HCT116 (cell line): ENCODE results near the gene SNTG2. TPM values are rescaled to one million over a fixed set of nuclear protein-coding genes. Genes with fewer than 3 reads are reported as not detected.

Source experiments
- ATAC-seq: fragments of 200-7000 bp; cut with Tn5 transposase; 2 replicates; pipeline ENCODE4 v1.9.1; 2020; ENCODE audit warnings: mild to moderate bottlenecking, moderate library complexity
- BruUV-seq: library from RNA; stranded (reverse); fragments of 400-500 nt; replicated peaks from 2 replicates; lab custom pipeline; 2021; lab: Mats Ljungman, UMichigan
- CTCF ChIA-PET: fragments of 300-600 bp; sonication (Branson Sonifier 250); formaldehyde crosslinking; loops from one replicate; lab custom pipeline; 2021; ENCODE audit warnings: antibody characterized with exemption; lab: Charles Lee
- POLR2A ChIA-PET: fragments of 300-600, 350-600 bp; sonication (Branson Sonifier 250); formaldehyde crosslinking; loops from one replicate; lab custom pipeline; 2021; ENCODE audit warnings: antibody characterized with exemption; lab: Charles Lee
- RAD21 ChIA-PET, 2 experiments: fragments of 300-600 bp; sonication (Branson Sonifier 250); formaldehyde crosslinking; loops; one replicate each; lab custom pipeline; 2023; ENCODE audit warnings: low total read pairs in 2 of 2; ENCODE audit not compliant: uncharacterized antibody in 2 of 2, unreplicated experiment in 2 of 2, low non-redundant PET in 1 of 2; lab: Charles Lee
- DNase-seq: peaks from one replicate; pipeline ENCODE4 v3.0.0-alpha.2; 2010; ENCODE audit warnings: low read depth, low spot score
- H2AFZ ChIP-seq: fragments of 200-600 bp; shearing (Covaris generic), sonication (generic); 2 replicates; pipeline ENCODE4 v1.6.1; 2017; ENCODE audit warnings: low read depth, mixed run types, mixed read lengths, antibody characterized with exemption, low read length; ENCODE audit not compliant: poor library complexity, severe bottlenecking
- H3K27ac ChIP-seq: 2 replicates; pipeline ENCODE4 v1.5.1; 2012; ENCODE audit warnings: low read depth, low read length
- H3K27me3 ChIP-seq: fragments of 200-600 bp; sonication (generic); 2 replicates; pipeline ENCODE4 v1.6.1; 2016; ENCODE audit warnings: mixed run types, low read length, mixed read lengths; ENCODE audit not compliant: insufficient read depth
- H3K36me3 ChIP-seq, 2 experiments: fragments of 200-500 bp in 1 of 2; fragments of 200-600 bp in 1 of 2; sonication (Bioruptor generic) in 1 of 2; sonication (generic) in 1 of 2; 2 replicates each; pipeline versions ENCODE4 v1.5.1 to v1.6.1; 2014 to 2016; ENCODE audit warnings: low read length in 2 of 2, inconsistent platforms in 1 of 2, mixed read lengths in 1 of 2, mixed run types in 1 of 2; ENCODE audit not compliant: insufficient read depth in 2 of 2, control insufficient read depth in 1 of 2
- H3K4me1 ChIP-seq, 2 experiments: fragments of 200-600 bp in 1 of 2; sonication (generic) in 1 of 2; 2 replicates each; pipeline versions ENCODE4 v1.5.1 to v1.6.1; 2012 to 2017; ENCODE audit warnings: low read length in 2 of 2, inconsistent platforms in 1 of 2, mild to moderate bottlenecking in 1 of 2, mixed read lengths in 1 of 2, mixed run types in 1 of 2, moderate library complexity in 1 of 2; ENCODE audit not compliant: insufficient read depth in 2 of 2, control insufficient read depth in 1 of 2
- H3K4me2 ChIP-seq: fragments of 200-600 bp; sonication (generic); 2 replicates; pipeline ENCODE4 v1.6.1; 2017; ENCODE audit warnings: mixed run types, low read length, mixed read lengths
- H3K4me3 ChIP-seq, 2 experiments: fragments of 200-600 bp in 1 of 2; sonication (generic) in 1 of 2; replicated peaks in 1 of 2; 2 replicates each; pipeline ENCODE4 v1.5.1; 2011 to 2016; ENCODE audit warnings: low read length in 2 of 2, control low read depth in 1 of 2, low read depth in 1 of 2, mild to moderate bottlenecking in 1 of 2, mixed read lengths in 1 of 2, mixed run types in 1 of 2
- H3K79me2 ChIP-seq: fragments of 200-600 bp; sonication (generic); 2 replicates; pipeline ENCODE4 v1.6.1; 2017; ENCODE audit warnings: mild to moderate bottlenecking, mixed run types, low read length, moderate library complexity, mixed read lengths; ENCODE audit not compliant: insufficient read depth
- H3K9ac ChIP-seq: fragments of 200-600 bp; sonication (generic); 2 replicates; pipeline ENCODE4 v1.6.1; 2016; ENCODE audit warnings: low read length, mixed read lengths
- H3K9me2 ChIP-seq: fragments of 200-600 bp; sonication (generic), shearing (Covaris generic); 2 replicates; pipeline ENCODE4 v1.6.1; 2017; ENCODE audit warnings: mixed run types, mild to moderate bottlenecking, moderate library complexity; ENCODE audit not compliant: insufficient read depth
- H3K9me3 ChIP-seq, 2 experiments: fragments of 200-500 bp in 1 of 2; fragments of 200-600 bp in 1 of 2; sonication (Bioruptor generic) in 1 of 2; sonication (generic) in 1 of 2; 2 replicates each; pipeline ENCODE4 v1.6.1; 2014 to 2017; ENCODE audit warnings: low read length in 2 of 2, mixed read lengths in 2 of 2, inconsistent platforms in 1 of 2, low read depth in 1 of 2, mild to moderate bottlenecking in 1 of 2, mixed run types in 1 of 2, moderate library complexity in 1 of 2; ENCODE audit not compliant: control insufficient read depth in 1 of 2, insufficient read depth in 1 of 2
- H4K20me1 ChIP-seq: fragments of 200-600 bp; sonication (generic), shearing (Covaris generic); 2 replicates; pipeline ENCODE4 v1.6.1; 2017; ENCODE audit warnings: mixed run types, mild to moderate bottlenecking, moderate library complexity; ENCODE audit not compliant: insufficient read depth
- CEBPB ChIP-seq: IDR thresholded peaks from 2 replicates; pipeline ENCODE4 v1.6.1; 2012; ENCODE audit warnings: low read depth
- EGR1 ChIP-seq: IDR thresholded peaks from 2 replicates; pipeline ENCODE4 v1.6.1; 2012; ENCODE audit warnings: low read depth
- ELF1 ChIP-seq: IDR thresholded peaks from 2 replicates; pipeline ENCODE4 v1.6.1; 2012; ENCODE audit warnings: low read depth, borderline replicate concordance
- EZH2 ChIP-seq: fragments of 200-600 bp; sonication (generic); IDR thresholded peaks from 2 replicates; pipeline ENCODE4 v1.6.1; 2017; ENCODE audit warnings: antibody characterized with exemption, mixed run types
- FOSL1 ChIP-seq: IDR thresholded peaks from 2 replicates; pipeline ENCODE4 v1.6.1; 2012; ENCODE audit warnings: low read depth
- POLR2AphosphoS5 ChIP-seq: IDR thresholded peaks from 2 replicates; pipeline ENCODE4 v1.6.1; 2011; ENCODE audit warnings: mild to moderate bottlenecking, low read depth, low read length, moderate library complexity
- SIN3A ChIP-seq: IDR thresholded peaks from 2 replicates; pipeline ENCODE4 v1.6.1; 2012; ENCODE audit warnings: low read depth
- SRF ChIP-seq: IDR thresholded peaks from 2 replicates; pipeline ENCODE4 v1.6.1; 2012; ENCODE audit warnings: low read depth
- YY1 ChIP-seq: IDR thresholded peaks from 2 replicates; pipeline ENCODE4 v1.6.1; 2011; ENCODE audit warnings: low read length, low read depth, moderate library complexity, mild to moderate bottlenecking; ENCODE audit not compliant: insufficient replicate concordance; ENCODE audit errors: extremely low read depth
- ZFX ChIP-seq: fragments of 450-650 bp; IDR thresholded peaks from 2 replicates; pipeline ENCODE4 v1.6.1; 2017
- intact Hi-C: fragments of 100-400 bp; cut with micrococcal nuclease; formaldehyde crosslinking; loops from 2 replicates; pipeline ENCODE4 v1.10.0; 2022
- total RNA-seq: library from RNA; stranded (reverse); gene quantifications from one replicate; pipeline ENCODE4 v1.2.1, GENCODE V29; 2021; ENCODE audit not compliant: unreplicated experiment
- TF ChIP-seq, protein P1 (sequence below), 3 experiments: fragments of 200-600 bp in 1 of 3; sonication (generic) in 1 of 3; IDR thresholded peaks in 2 of 3; conservative IDR thresholded peaks in 1 of 3; 2 replicates each; pipeline ENCODE4 v1.5.1; 2012 to 2017; ENCODE audit warnings: low read depth in 2 of 3, low read length in 2 of 3, antibody characterized with exemption in 1 of 3, borderline replicate concordance in 1 of 3, control low read depth in 1 of 3, mild to moderate bottlenecking in 1 of 3, mixed read lengths in 1 of 3, mixed run types in 1 of 3, moderate library complexity in 1 of 3; ENCODE audit not compliant: insufficient read depth in 1 of 3
- TF ChIP-seq, protein P2 (sequence below): IDR thresholded peaks from 2 replicates; pipeline ENCODE4 v1.6.1; 2011; ENCODE audit warnings: mild to moderate bottlenecking, low read length, moderate library complexity; ENCODE audit not compliant: insufficient replicate concordance; ENCODE audit errors: extremely low read depth
- TF ChIP-seq, protein P3 (sequence below): IDR thresholded peaks from 2 replicates; pipeline ENCODE4 v1.6.1; 2012; ENCODE audit warnings: low read depth
- TF ChIP-seq, protein P4 (sequence below): IDR thresholded peaks from 2 replicates; pipeline ENCODE4 v1.6.1; 2012

SNTG2 gene
- total RNA-seq, 1 experiment from 2014 or later, result not detected

DNA sequence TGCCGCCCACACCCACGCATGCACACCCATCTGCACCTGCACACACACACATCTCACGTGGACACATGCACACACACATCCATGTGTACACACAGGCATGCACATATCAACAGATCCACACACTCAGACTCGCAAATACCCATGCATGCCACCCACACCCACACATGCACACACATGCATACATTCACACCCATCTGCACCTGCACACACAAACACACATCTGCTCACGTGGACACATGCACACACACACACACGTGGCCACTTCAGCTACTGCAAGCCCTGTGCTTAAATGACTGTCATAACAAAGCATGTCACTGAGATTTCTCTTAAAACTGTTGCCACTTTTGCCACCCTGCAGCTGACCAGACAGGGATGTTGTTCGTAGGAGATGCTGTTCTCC, 186.6 kb downstream of the SNTG2 start:
- H2AFZ ChIP-seq, result no peak overlapping the region
- ATAC-seq, result no peak
- H3K4me1 ChIP-seq, result no peaks in the 10 kb centered on the region
- H3K4me2 ChIP-seq, result no peak overlapping the region
- ChIA-PET CTCF (no interaction called here), RAD21 (no interaction called here), POLR2A (no interaction called here)
- no peaks in the 10 kb centered on the region for H3K79me2 ChIP-seq
- H3K27me3 ChIP-seq, result no peaks in the 10 kb centered on the region; the same call in 1 of the 2 replicates
- intact Hi-C loops, result no loop called here
- H3K36me3 ChIP-seq, result no peaks in the 10 kb centered on the region
- H3K27ac ChIP-seq, result no peak overlapping the region
- H3K4me3 ChIP-seq, result no peak overlapping the region
- BruUV-seq, result no TSS peak
- DNase-seq, result no peak
- H3K9me2 ChIP-seq, result no peaks in the 10 kb centered on the region
- TF ChIP-seq, protein P1, sequence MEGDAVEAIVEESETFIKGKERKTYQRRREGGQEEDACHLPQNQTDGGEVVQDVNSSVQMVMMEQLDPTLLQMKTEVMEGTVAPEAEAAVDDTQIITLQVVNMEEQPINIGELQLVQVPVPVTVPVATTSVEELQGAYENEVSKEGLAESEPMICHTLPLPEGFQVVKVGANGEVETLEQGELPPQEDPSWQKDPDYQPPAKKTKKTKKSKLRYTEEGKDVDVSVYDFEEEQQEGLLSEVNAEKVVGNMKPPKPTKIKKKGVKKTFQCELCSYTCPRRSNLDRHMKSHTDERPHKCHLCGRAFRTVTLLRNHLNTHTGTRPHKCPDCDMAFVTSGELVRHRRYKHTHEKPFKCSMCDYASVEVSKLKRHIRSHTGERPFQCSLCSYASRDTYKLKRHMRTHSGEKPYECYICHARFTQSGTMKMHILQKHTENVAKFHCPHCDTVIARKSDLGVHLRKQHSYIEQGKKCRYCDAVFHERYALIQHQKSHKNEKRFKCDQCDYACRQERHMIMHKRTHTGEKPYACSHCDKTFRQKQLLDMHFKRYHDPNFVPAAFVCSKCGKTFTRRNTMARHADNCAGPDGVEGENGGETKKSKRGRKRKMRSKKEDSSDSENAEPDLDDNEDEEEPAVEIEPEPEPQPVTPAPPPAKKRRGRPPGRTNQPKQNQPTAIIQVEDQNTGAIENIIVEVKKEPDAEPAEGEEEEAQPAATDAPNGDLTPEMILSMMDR (IDR thresholded peaks at IDR 0.05 in 2 of 3, conservative IDR thresholded peaks at IDR 0.05 in 1 of 3; ENCODE audit: borderline replicate concordance in 1 of 3, insufficient read depth in 1 of 3, low read depth in 2 of 3, low read length in 2 of 3), result no peak
- TF ChIP-seq SRF (no peak), SIN3A (no peak), POLR2AphosphoS5 (no peak), FOSL1 (no peak), EZH2 (no peak), YY1 (no peak), ELF1 (no peak), EGR1 (no peak), ZFX (no peak), CEBPB (no peak)
- TF ChIP-seq, protein P2, sequence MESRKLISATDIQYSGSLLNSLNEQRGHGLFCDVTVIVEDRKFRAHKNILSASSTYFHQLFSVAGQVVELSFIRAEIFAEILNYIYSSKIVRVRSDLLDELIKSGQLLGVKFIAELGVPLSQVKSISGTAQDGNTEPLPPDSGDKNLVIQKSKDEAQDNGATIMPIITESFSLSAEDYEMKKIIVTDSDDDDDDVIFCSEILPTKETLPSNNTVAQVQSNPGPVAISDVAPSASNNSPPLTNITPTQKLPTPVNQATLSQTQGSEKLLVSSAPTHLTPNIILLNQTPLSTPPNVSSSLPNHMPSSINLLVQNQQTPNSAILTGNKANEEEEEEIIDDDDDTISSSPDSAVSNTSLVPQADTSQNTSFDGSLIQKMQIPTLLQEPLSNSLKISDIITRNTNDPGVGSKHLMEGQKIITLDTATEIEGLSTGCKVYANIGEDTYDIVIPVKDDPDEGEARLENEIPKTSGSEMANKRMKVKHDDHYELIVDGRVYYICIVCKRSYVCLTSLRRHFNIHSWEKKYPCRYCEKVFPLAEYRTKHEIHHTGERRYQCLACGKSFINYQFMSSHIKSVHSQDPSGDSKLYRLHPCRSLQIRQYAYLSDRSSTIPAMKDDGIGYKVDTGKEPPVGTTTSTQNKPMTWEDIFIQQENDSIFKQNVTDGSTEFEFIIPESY, result no peak
- TF ChIP-seq, protein P3, sequence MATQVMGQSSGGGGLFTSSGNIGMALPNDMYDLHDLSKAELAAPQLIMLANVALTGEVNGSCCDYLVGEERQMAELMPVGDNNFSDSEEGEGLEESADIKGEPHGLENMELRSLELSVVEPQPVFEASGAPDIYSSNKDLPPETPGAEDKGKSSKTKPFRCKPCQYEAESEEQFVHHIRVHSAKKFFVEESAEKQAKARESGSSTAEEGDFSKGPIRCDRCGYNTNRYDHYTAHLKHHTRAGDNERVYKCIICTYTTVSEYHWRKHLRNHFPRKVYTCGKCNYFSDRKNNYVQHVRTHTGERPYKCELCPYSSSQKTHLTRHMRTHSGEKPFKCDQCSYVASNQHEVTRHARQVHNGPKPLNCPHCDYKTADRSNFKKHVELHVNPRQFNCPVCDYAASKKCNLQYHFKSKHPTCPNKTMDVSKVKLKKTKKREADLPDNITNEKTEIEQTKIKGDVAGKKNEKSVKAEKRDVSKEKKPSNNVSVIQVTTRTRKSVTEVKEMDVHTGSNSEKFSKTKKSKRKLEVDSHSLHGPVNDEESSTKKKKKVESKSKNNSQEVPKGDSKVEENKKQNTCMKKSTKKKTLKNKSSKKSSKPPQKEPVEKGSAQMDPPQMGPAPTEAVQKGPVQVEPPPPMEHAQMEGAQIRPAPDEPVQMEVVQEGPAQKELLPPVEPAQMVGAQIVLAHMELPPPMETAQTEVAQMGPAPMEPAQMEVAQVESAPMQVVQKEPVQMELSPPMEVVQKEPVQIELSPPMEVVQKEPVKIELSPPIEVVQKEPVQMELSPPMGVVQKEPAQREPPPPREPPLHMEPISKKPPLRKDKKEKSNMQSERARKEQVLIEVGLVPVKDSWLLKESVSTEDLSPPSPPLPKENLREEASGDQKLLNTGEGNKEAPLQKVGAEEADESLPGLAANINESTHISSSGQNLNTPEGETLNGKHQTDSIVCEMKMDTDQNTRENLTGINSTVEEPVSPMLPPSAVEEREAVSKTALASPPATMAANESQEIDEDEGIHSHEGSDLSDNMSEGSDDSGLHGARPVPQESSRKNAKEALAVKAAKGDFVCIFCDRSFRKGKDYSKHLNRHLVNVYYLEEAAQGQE, result no peak
- TF ChIP-seq, protein P4, sequence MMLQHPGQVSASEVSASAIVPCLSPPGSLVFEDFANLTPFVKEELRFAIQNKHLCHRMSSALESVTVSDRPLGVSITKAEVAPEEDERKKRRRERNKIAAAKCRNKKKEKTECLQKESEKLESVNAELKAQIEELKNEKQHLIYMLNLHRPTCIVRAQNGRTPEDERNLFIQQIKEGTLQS, result no peak
- H3K9me3 ChIP-seq, result no peaks in the 10 kb centered on the region
- H4K20me1 ChIP-seq, result no peaks in the 10 kb centered on the region
- no peak overlapping the region for H3K9ac ChIP-seq
